Esophagus (tissue), 2 donors: ENCODE measurements around the gene CCDC197. TPM values are rescaled to one million over a fixed set of nuclear protein-coding genes. Genes with fewer than 3 reads are reported as not detected.

Source experiments
- H3K27ac ChIP-seq, 2 donors: one replicate each; pipeline ENCODE4 v1.5.1; 2013; ENCODE audit warnings: low read depth in 2 of 2, mild to moderate bottlenecking in 2 of 2, inconsistent platforms in 1 of 2, low read length in 1 of 2, moderate library complexity in 1 of 2
- H3K27me3 ChIP-seq, 2 donors: one replicate each; pipeline ENCODE4 v1.6.1; 2013; ENCODE audit warnings: low read length in 2 of 2, control low read depth in 1 of 2, mild to moderate bottlenecking in 1 of 2; ENCODE audit not compliant: insufficient read depth in 2 of 2, control insufficient read depth in 1 of 2
- H3K36me3 ChIP-seq, 2 donors: one replicate each; pipeline ENCODE4 v1.6.1; 2013; ENCODE audit warnings: low read length in 1 of 2; ENCODE audit not compliant: control insufficient read depth in 2 of 2, insufficient read depth in 2 of 2
- H3K4me1 ChIP-seq, 2 donors: one replicate each; pipeline ENCODE4 v1.6.1; 2013; ENCODE audit warnings: low read length in 1 of 2; ENCODE audit not compliant: control insufficient read depth in 2 of 2, insufficient read depth in 2 of 2
- H3K4me3 ChIP-seq, 2 donors: one replicate each; pipeline ENCODE4 v1.5.1; 2013; ENCODE audit warnings: low read length in 2 of 2, mild to moderate bottlenecking in 2 of 2, low read depth in 1 of 2, moderate library complexity in 1 of 2
- H3K9me3 ChIP-seq, 2 donors: one replicate each; pipeline ENCODE4 v1.6.1; 2013; ENCODE audit warnings: mild to moderate bottlenecking in 2 of 2, low read depth in 1 of 2, low read length in 1 of 2, moderate library complexity in 1 of 2; ENCODE audit not compliant: control insufficient read depth in 2 of 2, insufficient read depth in 1 of 2
- WGBS, 2 donors: extraction: QIAGEN DNeasy Blood & Tissue Kit; methylation state at CpG; one replicate each; pipeline ENCODE4 v1.1.7; 2013; 5-methylcytosine and 5-hydroxymethylcytosine counted together
- polyA plus RNA-seq, 2 donors: library from polyadenylated mRNA; stranded (reverse); fragments of 200-250 nt; gene quantifications; one replicate each; pipeline ENCODE4 v1.2.3, GENCODE V29; 2013
- donor health status: healthy with polysubstance abuse.
- donor health status: Bipolar disorder and iron deficiency.

CCDC197 gene
- polyA plus RNA-seq, 2 donors = not detected

- 84 to 92% methylated on average over 4 of the region's 4 CpGs for WGBS, 2 donors
These were observed 23.2 kb downstream of the CCDC197 start for GRCh38 chr14:94020267-94020666.

DNA sequence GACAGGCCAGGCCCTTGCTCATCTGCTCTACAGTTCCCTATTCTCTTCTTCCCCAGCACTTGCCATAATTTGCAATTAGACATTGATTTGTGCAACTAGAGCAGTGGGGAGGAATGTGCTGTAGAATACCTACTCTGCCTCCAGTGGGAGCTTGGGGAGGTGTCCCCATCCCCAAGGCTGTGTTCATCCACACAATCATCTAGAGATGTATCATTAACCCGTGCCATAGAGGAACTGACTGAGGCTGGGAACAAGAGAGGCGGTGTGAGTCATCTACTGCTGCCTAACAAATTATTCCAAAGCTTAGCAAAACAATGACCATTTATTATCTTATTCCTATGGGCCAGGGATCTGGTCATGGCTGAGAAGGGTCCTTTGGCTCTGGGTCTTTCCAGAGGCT, 23.9 kb downstream of the CCDC197 start:
- Histone ChIP-seq H3K4me1 (no peaks in the 10 kb centered on the region), H3K27me3 (no peaks in the 10 kb centered on the region), H3K4me3 (no peak overlapping the region), H3K36me3 (no peaks in the 10 kb centered on the region), H3K27ac (no peak overlapping the region), H3K9me3 (no peaks in the 10 kb centered on the region)
- WGBS, 2 donors = 65 to 73% methylated on average over 2 of the region's 2 CpGs

More at GRCh38 chr14:94020267-94020666, 23.2 kb downstream of the CCDC197 start:
- no peaks in the 10 kb centered on the region for H3K9me3 ChIP-seq
- no peak overlapping the region for H3K4me3 ChIP-seq
- no peak overlapping the region for H3K27ac ChIP-seq
- H3K36me3 ChIP-seq = no peaks in the 10 kb centered on the region
- H3K4me1 ChIP-seq = no peaks in the 10 kb centered on the region
- H3K27me3 ChIP-seq = no peaks in the 10 kb centered on the region

DNA sequence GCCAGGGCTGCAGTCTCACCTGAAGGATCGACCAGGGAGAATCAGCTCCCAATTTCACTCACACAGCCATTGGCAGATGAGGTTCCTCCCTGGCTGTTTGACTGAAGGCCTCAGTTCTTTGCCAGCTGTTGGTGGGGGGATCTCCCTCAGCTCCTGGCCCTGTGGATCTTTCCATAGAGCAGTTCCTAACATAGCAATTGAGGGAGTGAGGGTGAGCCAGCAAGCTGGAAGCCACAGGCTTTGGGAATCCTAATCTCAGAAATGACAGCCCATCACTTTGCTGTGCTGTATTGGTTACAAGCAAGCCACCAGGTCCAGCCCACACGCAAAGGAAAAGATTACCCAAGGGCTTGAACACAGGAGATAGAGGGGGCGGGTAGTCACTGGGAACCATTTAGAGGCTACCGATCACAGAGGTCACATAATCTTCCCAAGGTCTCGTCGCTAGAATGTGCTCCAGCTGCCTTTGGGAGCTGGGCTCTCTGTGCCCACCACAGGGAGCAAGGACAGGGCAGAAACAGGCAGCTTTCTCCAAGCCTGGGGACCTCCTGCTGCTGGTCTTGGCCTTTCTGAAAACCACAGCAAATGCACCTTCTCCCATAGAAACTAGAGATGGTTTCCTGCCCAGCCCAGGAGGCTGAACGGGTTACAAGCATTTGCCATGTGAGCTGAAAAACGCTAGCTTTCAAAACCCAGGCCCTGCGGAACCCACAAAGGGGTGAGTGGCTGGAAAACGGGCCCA, 24.5 kb downstream of the CCDC197 start:
- Histone ChIP-seq H3K36me3 (no peaks in the 10 kb centered on the region), H3K4me3 (no peak overlapping the region), H3K27me3 (no peaks in the 10 kb centered on the region), H3K9me3 (no peaks in the 10 kb centered on the region), H3K4me1 (peaks cover 0 to under 1% of the 10 kb centered on the region in 2 donors), H3K27ac (no peak overlapping the region)
- WGBS, 2 donors = 69 to 76% methylated on average over 10 of the region's 10 CpGs

GRCh38 chr14:94022532-94023411, 25.7 kb downstream of the CCDC197 start:
- Histone ChIP-seq H3K27me3 (no peaks in the 10 kb centered on the region), H3K4me1 (peaks cover 10 to 11% of the 10 kb centered on the region in 2 donors), H3K27ac (no peak overlapping the region), H3K9me3 (no peaks in the 10 kb centered on the region), H3K36me3 (no peaks in the 10 kb centered on the region), H3K4me3 (no peak overlapping the region)
- WGBS, 2 donors = 56 to 74% methylated on average over 10 of the region's 10 CpGs

DNA sequence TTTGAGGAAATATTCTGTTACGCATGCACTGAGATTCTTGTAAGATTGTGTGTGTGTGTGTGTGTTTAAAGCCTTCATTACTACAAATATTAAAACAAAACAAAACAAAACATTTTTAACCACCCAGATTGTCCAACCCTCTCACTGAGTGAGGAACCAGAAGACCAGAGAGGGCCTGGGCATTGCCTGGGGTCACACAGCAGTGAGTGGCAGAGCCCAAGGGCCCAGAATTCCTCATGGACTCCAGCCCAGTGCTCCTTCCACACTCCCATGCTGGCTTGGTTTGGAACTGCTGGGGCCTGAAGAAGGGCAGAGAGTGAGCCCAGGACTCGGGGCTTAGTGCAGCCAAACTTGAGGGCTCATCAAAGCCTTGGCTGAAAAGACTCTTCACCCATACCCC, 27.4 kb downstream of the CCDC197 start:
- Histone ChIP-seq H3K9me3 (no peaks in the 10 kb centered on the region), H3K36me3 (no peaks in the 10 kb centered on the region), H3K27me3 (no peaks in the 10 kb centered on the region), H3K4me1 (peaks cover 14 to 15% of the 10 kb centered on the region in 2 donors), H3K4me3 (no peak overlapping the region), H3K27ac (no peak overlapping the region)
- 85 to 89% methylated on average over 2 of the region's 2 CpGs for WGBS, 2 donors

DNA sequence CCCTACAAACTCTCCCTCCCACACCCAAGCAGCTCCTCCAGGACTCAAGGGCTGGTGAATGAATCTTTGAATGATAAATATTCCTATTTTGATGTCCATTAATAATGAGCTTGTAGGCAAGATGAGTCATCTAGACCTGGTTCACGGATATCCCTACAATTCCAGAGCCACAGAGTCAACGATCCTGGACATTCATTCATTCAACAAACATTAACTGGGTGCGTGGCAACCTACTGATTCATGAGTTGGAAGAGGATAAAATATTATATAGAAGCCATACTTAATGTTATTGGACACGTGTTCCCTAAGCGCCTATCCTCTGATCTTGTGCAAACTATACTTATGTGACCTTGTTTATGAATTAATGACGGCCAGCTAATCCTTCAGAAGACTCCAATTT, 28.6 kb downstream of the CCDC197 start:
- peaks cover 14 to 17% of the 10 kb centered on the region in 2 donors for H3K4me1 ChIP-seq
- peak overlapping the region in 1 of 2 donors; percentile 88 for H3K4me3 ChIP-seq
- H3K36me3 ChIP-seq = no peaks in the 10 kb centered on the region
- H3K9me3 ChIP-seq = no peaks in the 10 kb centered on the region
- WGBS, 2 donors = 34 to 36% methylated on average over 6 of the region's 6 CpGs
- no peaks in the 10 kb centered on the region for H3K27me3 ChIP-seq
- peak overlapping the region in 1 of 2 donors; percentile 19 for H3K27ac ChIP-seq

DNA sequence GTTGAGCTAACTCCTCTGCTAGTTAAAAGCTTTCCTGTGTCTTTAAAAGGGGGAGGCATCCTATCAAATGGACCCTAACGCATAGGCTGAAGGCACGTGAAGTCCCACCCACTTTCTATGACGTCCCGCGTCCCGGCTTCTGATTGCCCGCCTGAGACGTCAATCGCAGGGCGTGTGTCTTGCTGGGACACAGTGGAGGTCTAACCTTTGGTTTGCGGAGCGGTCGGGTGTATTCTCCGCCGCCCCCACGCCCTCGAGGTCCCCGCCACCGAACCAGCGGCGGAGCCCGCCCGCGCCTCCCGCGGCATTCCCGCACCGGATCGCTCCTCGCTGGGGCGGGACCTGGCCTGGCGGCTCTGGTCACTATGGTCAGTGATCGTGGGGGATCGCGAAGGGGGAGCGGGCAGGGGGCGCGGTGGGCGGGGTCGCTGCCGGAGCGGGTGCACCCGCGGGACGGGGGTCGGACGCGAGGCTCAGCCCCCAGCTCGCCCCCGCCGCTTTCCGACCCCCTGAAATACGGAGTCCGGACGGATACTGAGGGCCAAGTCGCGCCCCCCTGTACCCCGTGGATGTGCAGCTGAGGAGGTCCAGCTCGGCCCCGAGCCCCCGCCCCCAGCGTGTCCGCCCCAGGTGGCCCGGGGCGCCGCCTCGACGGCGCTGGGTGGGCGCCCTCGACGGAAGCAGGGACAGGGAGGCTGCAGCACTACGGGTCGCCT, 29.2 kb downstream of the CCDC197 start, which contains the start of gene OTUB2:
Gene OTUB2 (plus strand): TSS at position 168 of the 716 bp plus-strand sequence. CDS start 198 bp downstream, at position 366.
- Histone ChIP-seq H3K27ac (peak within 1 kb of the TSS in 1 of 2 donors; percentile 73), H3K36me3 (no peaks in the 10 kb centered on the region), H3K4me3 (peak within 1 kb of the TSS; percentile 58 to 88), H3K4me1 (peaks cover 14 to 17% of the 10 kb centered on the region in 2 donors), H3K9me3 (no peaks in the 10 kb centered on the region), H3K27me3 (no peaks in the 10 kb centered on the region)
- 1 to 2% methylated on average over 62 to 74 of the region's 74 CpGs for WGBS, 2 donors

DNA sequence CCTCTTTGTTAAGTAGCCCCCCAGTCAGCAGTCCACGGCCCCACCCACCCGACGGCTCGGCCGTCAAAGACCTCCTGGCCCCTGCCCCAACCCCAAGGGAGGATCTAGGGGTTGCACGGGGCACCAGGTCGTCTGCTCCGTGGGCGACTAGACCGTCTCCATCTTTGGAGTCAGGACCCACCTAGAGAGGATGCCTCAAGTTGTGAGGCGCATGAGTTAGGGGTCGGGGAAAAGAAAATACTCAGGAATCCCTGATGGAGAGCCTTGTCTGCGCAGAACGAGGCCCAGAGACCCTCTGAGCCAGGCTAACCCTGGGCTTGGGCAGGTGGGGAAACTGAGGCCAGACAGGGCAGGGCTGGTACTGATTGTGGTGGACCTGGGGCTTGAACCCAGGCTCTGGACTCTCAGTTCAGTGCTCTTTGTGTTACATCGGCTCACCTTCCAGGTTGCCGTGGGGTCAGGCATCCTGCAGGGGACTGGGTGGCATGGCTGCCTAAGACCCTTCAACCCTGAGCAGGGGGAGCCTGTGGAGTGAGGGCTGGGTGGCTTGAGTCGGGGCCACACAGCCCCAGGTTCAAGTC, 29.9 kb downstream of the CCDC197 start:
- no peaks in the 10 kb centered on the region for H3K9me3 ChIP-seq
- WGBS, 2 donors = 44 to 46% methylated on average over 17 of the region's 17 CpGs
- peaks cover 14 to 17% of the 10 kb centered on the region in 2 donors for H3K4me1 ChIP-seq
- peak overlapping the region in 1 of 2 donors; percentile 72 for H3K27ac ChIP-seq
- no peaks in the 10 kb centered on the region for H3K27me3 ChIP-seq
- no peaks in the 10 kb centered on the region for H3K36me3 ChIP-seq
- H3K4me3 ChIP-seq = peak overlapping the region; percentile 58 to 88
